IPS DF 6.9 (cell line): ENCODE measurements around the gene CD164.

ENCODE experiments used
- DNase-seq: peaks from one replicate; pipeline ENCODE4 v3.0.0-alpha.2; 2013; ENCODE audit warnings: low read depth, low spot score
- H3K27ac ChIP-seq: one replicate; pipeline ENCODE4 v1.5.1; 2013; ENCODE audit warnings: low read length, control low read depth
- H3K27me3 ChIP-seq: 2 replicates; pipeline ENCODE4 v1.6.1; 2013; ENCODE audit warnings: mild to moderate bottlenecking, low read length; ENCODE audit not compliant: control insufficient read depth, insufficient read depth
- H3K36me3 ChIP-seq: 2 replicates; pipeline ENCODE4 v1.6.1; 2013; ENCODE audit warnings: low read length; ENCODE audit not compliant: control insufficient read depth, insufficient read depth
- H3K4me1 ChIP-seq: 2 replicates; pipeline ENCODE4 v1.6.1; 2013; ENCODE audit warnings: low read length; ENCODE audit not compliant: control insufficient read depth, insufficient read depth
- H3K4me3 ChIP-seq: 2 replicates; pipeline ENCODE4 v1.5.1; 2013; ENCODE audit warnings: mild to moderate bottlenecking, low read length
- H3K9me3 ChIP-seq: 2 replicates; pipeline ENCODE4 v1.6.1; 2013; ENCODE audit warnings: low read length, inconsistent platforms; ENCODE audit not compliant: control insufficient read depth, insufficient read depth
- WGBS: extraction: QIAGEN DNeasy Blood & Tissue Kit; methylation state at CpG from one replicate; pipeline ENCODE4 v1.1.7; 2013; ENCODE audit warnings: mixed read lengths, missing lambda C conversion rate; ENCODE audit not compliant: insufficient read length, insufficient coverage; 5-methylcytosine and 5-hydroxymethylcytosine counted together

Gene CD164

GRCh38 chr6:109362102-109362884 is 20.0 kb downstream of the CD164 start:
- H3K36me3 ChIP-seq: 0 out of 2 replicates have a peak, but pooled peaks cover 4% of the 10 kb centered on the region
- no CpG with 5 or more reads among the region's 7 CpGs for WGBS
- no peaks in the 10 kb centered on the region for H3K4me1 ChIP-seq
- no peaks in the 10 kb centered on the region for H3K9me3 ChIP-seq
- no peak for DNase-seq
- no peaks in the 10 kb centered on the region for H3K27me3 ChIP-seq
- H3K4me3 ChIP-seq: no peak overlapping the region
- H3K27ac ChIP-seq: no peak overlapping the region

- H3K36me3 ChIP-seq: 0 out of 2 replicates have a peak, but pooled peaks cover 4% of the 10 kb centered on the region
- no peaks in the 10 kb centered on the region for H3K9me3 ChIP-seq
Observed at GRCh38 chr6:109360791-109361190, 21.5 kb downstream of the CD164 start.

GRCh38 chr6:109360281-109360680 is 22.0 kb downstream of the CD164 start:
- no peaks in the 10 kb centered on the region for H3K4me1 ChIP-seq
- WGBS: no CpG with 5 or more reads among the region's 1 CpG
- no peak overlapping the region for H3K4me3 ChIP-seq
- H3K36me3 ChIP-seq: 0 out of 2 replicates have a peak, but pooled peaks cover 4% of the 10 kb centered on the region
- no peak overlapping the region for H3K27ac ChIP-seq
- H3K9me3 ChIP-seq: no peaks in the 10 kb centered on the region
- H3K27me3 ChIP-seq: no peaks in the 10 kb centered on the region
- DNase-seq: no peak

More at GRCh38 chr6:109360791-109361190, 21.5 kb downstream of the CD164 start:
- H3K4me1 ChIP-seq: no peaks in the 10 kb centered on the region
- no peaks in the 10 kb centered on the region for H3K27me3 ChIP-seq
- H3K4me3 ChIP-seq: no peak overlapping the region
- H3K27ac ChIP-seq: no peak overlapping the region
- DNase-seq: no peak

GRCh38 chr6:109359248-109359647 is 23.0 kb downstream of the CD164 start:
- 0 out of 2 replicates have a peak, but pooled peaks cover 4% of the 10 kb centered on the region for H3K36me3 ChIP-seq
- no peak for DNase-seq
- H3K4me3 ChIP-seq: no peak overlapping the region

GRCh38 chr6:109358204-109358603 is 24.1 kb downstream of the CD164 start:
- Histone ChIP-seq H3K4me3 (no peak overlapping the region), H3K9me3 (no peaks in the 10 kb centered on the region), H3K27me3 (no peaks in the 10 kb centered on the region), H3K36me3 (0 out of 2 replicates have a peak, but pooled peaks cover 4% of the 10 kb centered on the region), H3K4me1 (no peaks in the 10 kb centered on the region), H3K27ac (no peak overlapping the region)
- DNase-seq: no peak

More at GRCh38 chr6:109359248-109359647, 23.0 kb downstream of the CD164 start:
- WGBS: no CpG with 5 or more reads among the region's 2 CpGs
- Histone ChIP-seq H3K27me3 (no peaks in the 10 kb centered on the region), H3K9me3 (no peaks in the 10 kb centered on the region), H3K4me1 (no peaks in the 10 kb centered on the region), H3K27ac (no peak overlapping the region)

GRCh38 chr6:109356237-109356636 is 26.0 kb downstream of the CD164 start:
- Histone ChIP-seq H3K4me1 (no peaks in the 10 kb centered on the region), H3K27ac (no peak overlapping the region), H3K27me3 (no peaks in the 10 kb centered on the region), H3K36me3 (no peaks in the 10 kb centered on the region), H3K9me3 (no peaks in the 10 kb centered on the region), H3K4me3 (no peak overlapping the region)
- no peak for DNase-seq
- WGBS: no CpG with 5 or more reads among the region's 3 CpGs

- Histone ChIP-seq H3K4me1 (no peaks in the 10 kb centered on the region), H3K27ac (no peak overlapping the region), H3K9me3 (no peaks in the 10 kb centered on the region), H3K4me3 (no peak overlapping the region), H3K36me3 (no peaks in the 10 kb centered on the region), H3K27me3 (no peaks in the 10 kb centered on the region)
- WGBS: no CpG with 5 or more reads among the region's 5 CpGs
- no peak for DNase-seq
Observed at GRCh38 chr6:109351231-109352130, 30.8 kb downstream of the CD164 start.

GRCh38 chr6:109349419-109349987 is 32.8 kb downstream of the CD164 start:
- Histone ChIP-seq H3K27ac (no peak overlapping the region), H3K36me3 (no peaks in the 10 kb centered on the region)

GRCh38 chr6:109348226-109348625 is 34.0 kb downstream of the CD164 start:
- Histone ChIP-seq H3K4me3 (no peak overlapping the region), H3K36me3 (no peaks in the 10 kb centered on the region), H3K9me3 (no peaks in the 10 kb centered on the region), H3K27ac (no peak overlapping the region), H3K27me3 (no peaks in the 10 kb centered on the region), H3K4me1 (no peaks in the 10 kb centered on the region)
- WGBS: no CpG with 5 or more reads among the region's 8 CpGs
- DNase-seq: no peak

More at GRCh38 chr6:109349419-109349987, 32.8 kb downstream of the CD164 start:
- no peak overlapping the region for H3K4me3 ChIP-seq
- H3K4me1 ChIP-seq: no peaks in the 10 kb centered on the region
- no CpG with 5 or more reads among the region's 3 CpGs for WGBS
- no peaks in the 10 kb centered on the region for H3K9me3 ChIP-seq
- no peak for DNase-seq
- no peaks in the 10 kb centered on the region for H3K27me3 ChIP-seq

- Histone ChIP-seq H3K4me1 (no peaks in the 10 kb centered on the region), H3K27me3 (no peaks in the 10 kb centered on the region), H3K27ac (no peak overlapping the region), H3K36me3 (no peaks in the 10 kb centered on the region), H3K9me3 (no peaks in the 10 kb centered on the region), H3K4me3 (no peak overlapping the region)
- no CpG with 5 or more reads among the region's 3 CpGs for WGBS
- no peak for DNase-seq
Observed at GRCh38 chr6:109347779-109348178, 34.5 kb downstream of the CD164 start.
